Testis (tissue), 2 donors: ENCODE measurements around the gene C2orf66.

Experiments
- CTCF ChIP-seq, 3 experiments: fragments of 450-650 bp in 2 of 3; fragments of 200-600 bp in 1 of 3; sonication (generic) in 1 of 3; IDR thresholded peaks; one replicate each; pipeline ENCODE4 v1.5.1; 2016 to 2019; ENCODE audit warnings: antibody characterized with exemption in 3 of 3, mild to moderate bottlenecking in 2 of 3, moderate library complexity in 1 of 3
- POLR2A ChIP-seq: fragments of 450-650 bp; IDR thresholded peaks from one replicate; pipeline ENCODE4 v1.6.1; 2017; ENCODE audit warnings: antibody characterized with exemption, mild to moderate bottlenecking, moderate library complexity

- TF ChIP-seq CTCF (IDR thresholded peaks at IDR 0.05) (no peak), POLR2A (no peak)
Observed at GRCh38 chr2:196783431-196784094, 25.6 kb downstream of the C2orf66 start.
